Measurements from ENCODE around the gene TTYH2. TPM values are rescaled to one million over a fixed set of nuclear protein-coding genes. Genes with fewer than 3 reads are reported as not detected.

TTYH2 gene
- total and polyA plus RNA-seq, 10 donors: 2.7 to 22.7 (median 17.7) TPM

GRCh38 chr17:74220219-74220618 lies 6.8 kb downstream of the TTYH2 start:
- DNase-seq: no peak
- WGBS, 5 donors: 71 to 87% (median 83%) methylated on average over 2 of the region's 2 CpGs
- Histone ChIP-seq H3K4me1 (peaks cover 0 to 25% (median 18%) of the 10 kb centered on the region in 6 donors), H3K36me3 (peaks cover 0 to 30% (median 0%) of the 10 kb centered on the region in 6 donors), H3K4me3 (no peak overlapping the region), H3K27ac (no peak overlapping the region), H3K27me3 (replicated peaks in 1 of 7) (no peaks in the 10 kb centered on the region), H3K9me3 (no peaks in the 10 kb centered on the region)
- TF ChIP-seq CTCF (IDR thresholded peaks at IDR 0.05 in 8 of 11, conservative IDR thresholded peaks at IDR 0.05 in 3 of 11) (no peak), POLR2AphosphoS5 (IDR thresholded peaks at IDR 0.05) (no peak), POLR2A (IDR thresholded peaks at IDR 0.05) (no peak)
- intact Hi-C loops (cut with DNase I; ENCODE audit: low total_unique reads): no loop called here

- Histone ChIP-seq H3K36me3 (peaks cover 0 to 36% (median 0%) of the 10 kb centered on the region in 6 donors), H3K9me3 (no peaks in the 10 kb centered on the region), H3K4me1 (peaks cover 0 to 24% (median 18%) of the 10 kb centered on the region in 6 donors), H3K27ac (no peak overlapping the region), H3K27me3 (replicated peaks in 1 of 7) (no peaks in the 10 kb centered on the region), H3K4me3 (no peak overlapping the region)
- TF ChIP-seq POLR2A (IDR thresholded peaks at IDR 0.05) (no peak), POLR2AphosphoS5 (IDR thresholded peaks at IDR 0.05) (no peak), CTCF (IDR thresholded peaks at IDR 0.05 in 8 of 11, conservative IDR thresholded peaks at IDR 0.05 in 3 of 11) (no peak)
- DNase-seq: no peak
- 86 to 95% (median 93%) methylated on average over 8 to 16 of the region's 16 CpGs for WGBS, 5 donors
- intact Hi-C loops (cut with DNase I; ENCODE audit: low total_unique reads): no loop called here
Measured at GRCh38 chr17:74220946-74221818, 7.8 kb downstream of the TTYH2 start.

- no peak for DNase-seq
- H3K27me3 ChIP-seq (replicated peaks in 1 of 7): no peaks in the 10 kb centered on the region
- H3K27ac ChIP-seq: no peak overlapping the region
- no peak overlapping the region for H3K4me3 ChIP-seq
- peaks cover 0 to 18% (median 10%) of the 10 kb centered on the region in 6 donors for H3K4me1 ChIP-seq
- H3K9me3 ChIP-seq: no peaks in the 10 kb centered on the region
- 86 to 97% (median 94%) methylated on average over 10 to 13 of the region's 13 CpGs for WGBS, 5 donors
- intact Hi-C loops (cut with DNase I; ENCODE audit: low total_unique reads): no loop called here
- no peak for TF ChIP-seq POLR2A (IDR thresholded peaks at IDR 0.05)
- no peak for TF ChIP-seq CTCF (IDR thresholded peaks at IDR 0.05 in 8 of 11, conservative IDR thresholded peaks at IDR 0.05 in 3 of 11)
- TF ChIP-seq POLR2AphosphoS5 (IDR thresholded peaks at IDR 0.05): no peak
- peaks cover 0 to 35% (median 0%) of the 10 kb centered on the region in 6 donors for H3K36me3 ChIP-seq
Measured at GRCh38 chr17:74222399-74222798, 9.0 kb downstream of the TTYH2 start.

GRCh38 chr17:74223901-74224300 lies 10.5 kb downstream of the TTYH2 start:
- H3K36me3 ChIP-seq: peaks cover 0 to 31% (median 0%) of the 10 kb centered on the region in 6 donors
- H3K27me3 ChIP-seq (replicated peaks in 1 of 7): no peaks in the 10 kb centered on the region
- 95 to 98% (median 97%) methylated on average over 14 of the region's 14 CpGs for WGBS, 5 donors
- H3K4me1 ChIP-seq: peaks cover 0 to 15% (median 8%) of the 10 kb centered on the region in 6 donors
- no peak overlapping the region for H3K4me3 ChIP-seq
- intact Hi-C loops (cut with DNase I; ENCODE audit: low total_unique reads): no loop called here
- H3K9me3 ChIP-seq: no peaks in the 10 kb centered on the region
- no peak for DNase-seq
- H3K27ac ChIP-seq: no peak overlapping the region
- TF ChIP-seq CTCF (IDR thresholded peaks at IDR 0.05 in 8 of 11, conservative IDR thresholded peaks at IDR 0.05 in 3 of 11) (no peak), POLR2AphosphoS5 (IDR thresholded peaks at IDR 0.05) (no peak), POLR2A (IDR thresholded peaks at IDR 0.05) (no peak)
